Smooth muscle cell (in vitro differentiated cells): ENCODE data around the gene ABCA9. TPM values are rescaled to one million over a fixed set of nuclear protein-coding genes. Genes with fewer than 3 reads are reported as not detected.

Source experiments
- DNase-seq: peaks from one replicate; lab custom pipeline; 2025; ENCODE audit not compliant: unreplicated experiment; lab: John Stamatoyannopoulos, UW
- H2AFZ ChIP-seq: fragments of 200-600 bp; sonication (generic); 2 replicates; pipeline ENCODE4 v1.6.0; 2016; ENCODE audit warnings: antibody characterized with exemption, low read depth, mild to moderate bottlenecking
- H3F3A ChIP-seq: fragments of 200-600 bp; sonication (generic); 2 replicates; pipeline ENCODE4 v1.6.0; 2017; ENCODE audit warnings: antibody characterized with exemption, low read depth
- H3K27ac ChIP-seq: fragments of 200-600 bp; sonication (generic); 2 replicates; pipeline ENCODE4 v1.5.1; 2016; ENCODE audit warnings: low read depth, mild to moderate bottlenecking
- H3K27me3 ChIP-seq: fragments of 200-600 bp; sonication (generic); 2 replicates; pipeline ENCODE4 v1.6.1; 2016; ENCODE audit warnings: low read depth, mild to moderate bottlenecking
- H3K36me3 ChIP-seq: fragments of 200-600 bp; sonication (generic); 2 replicates; pipeline ENCODE4 v1.5.1; 2016; ENCODE audit warnings: low read depth
- H3K4me1 ChIP-seq: fragments of 200-600 bp; sonication (generic); 2 replicates; pipeline ENCODE4 v1.5.1; 2016; ENCODE audit warnings: low read depth
- H3K4me2 ChIP-seq: fragments of 200-600 bp; sonication (generic); 2 replicates; pipeline ENCODE4 v1.6.0; 2016; ENCODE audit warnings: mild to moderate bottlenecking
- H3K4me3 ChIP-seq: fragments of 200-600 bp; sonication (generic); 2 replicates; pipeline ENCODE4 v1.5.1; 2016; ENCODE audit warnings: mild to moderate bottlenecking
- H3K79me2 ChIP-seq: fragments of 200-600 bp; sonication (generic); 2 replicates; pipeline ENCODE4 v1.6.0; 2016; ENCODE audit warnings: low read depth, mild to moderate bottlenecking
- H3K9ac ChIP-seq: fragments of 200-600 bp; sonication (generic); 2 replicates; pipeline ENCODE4 v1.6.0; 2016; ENCODE audit warnings: low read depth
- H3K9me3 ChIP-seq: fragments of 200-600 bp; sonication (generic); replicated peaks from 2 replicates; pipeline ENCODE4 v1.5.1; 2016; ENCODE audit warnings: low read depth
- H4K20me1 ChIP-seq: fragments of 200-600 bp; sonication (generic); 2 replicates; pipeline ENCODE4 v1.6.0; 2016; ENCODE audit warnings: low read depth
- WGBS: methylation state at CpG from one replicate; pipeline ENCODE4 v1.1.7; 2016; ENCODE audit warnings: low lambda C conversion rate; 5-methylcytosine and 5-hydroxymethylcytosine counted together
- polyA plus RNA-seq: library from polyadenylated mRNA; unstranded; fragments of >200 nt; fragmentation: Nextera tagmentation; extraction: Ambion mirVana; gene quantifications from 2 replicates; pipeline ENCODE4 v1.2.1, GENCODE V29; 2016
- total RNA-seq: library from RNA; depleted of rRNA; stranded (reverse); fragments of >200 nt; gene quantifications from 2 replicates; pipeline ENCODE4 v1.2.3, GENCODE V29; 2014
- TF ChIP-seq, protein P1 (sequence below): fragments of 200-600 bp; sonication (generic); IDR thresholded peaks from 2 replicates; pipeline ENCODE4 v1.5.1; 2017; ENCODE audit warnings: borderline replicate concordance, mild to moderate bottlenecking, antibody characterized with exemption; ENCODE audit not compliant: insufficient read depth, poor library complexity, severe bottlenecking

Gene ABCA9
- total and polyA plus RNA-seq, 2 experiments from 2014 or later = not detected

DNA sequence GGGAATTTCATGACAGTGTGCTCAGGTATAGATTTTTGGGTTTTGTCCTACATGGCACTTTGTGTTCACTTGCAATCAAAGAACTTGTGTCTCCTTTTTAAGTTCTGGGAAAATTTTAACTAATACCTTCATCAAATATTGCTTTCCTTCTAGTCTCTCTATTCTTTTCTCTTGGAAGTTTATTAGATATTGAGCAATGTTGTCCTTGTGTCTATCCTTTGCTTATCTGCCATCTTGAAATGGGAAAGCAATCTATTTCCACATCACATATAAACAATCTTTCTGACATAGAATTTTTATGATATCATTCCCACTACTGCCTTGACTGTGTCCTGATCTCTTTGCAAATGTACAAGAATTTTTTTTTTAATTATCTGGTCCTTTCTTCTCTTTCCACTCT lies 4.4 kb upstream of the ABCA9 start:
- no peak for DNase-seq

DNA sequence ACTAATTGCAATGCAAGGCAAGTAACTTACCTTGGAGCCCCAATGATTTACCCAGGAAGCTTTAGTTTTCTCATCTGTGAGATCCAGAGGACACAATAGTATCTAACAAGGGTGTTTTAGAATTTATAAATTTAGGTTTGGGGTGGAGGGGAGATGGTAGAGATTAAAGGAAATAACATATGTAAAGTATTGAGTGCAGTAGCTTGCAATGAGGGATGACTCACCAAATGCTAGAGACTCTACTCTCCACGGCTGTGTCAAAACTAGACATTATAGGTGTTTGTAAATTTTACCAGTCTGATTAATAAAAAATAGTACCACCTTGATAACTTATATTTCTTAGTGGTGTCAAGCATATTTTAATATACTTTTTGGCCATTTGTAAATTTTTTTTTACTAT lies 3.7 kb upstream of the ABCA9 start:
- Histone ChIP-seq H3K36me3 (no peaks in the 10 kb centered on the region), H3K4me2 (no peak overlapping the region), H3K4me3 (no peak overlapping the region), H3K4me1 (no peaks in the 10 kb centered on the region), H3K79me2 (no peaks in the 10 kb centered on the region), H3K9ac (no peak overlapping the region), H3K27ac (no peak overlapping the region), H3K27me3 (no peaks in the 10 kb centered on the region), H3K9me3 (no peaks in the 10 kb centered on the region), H3F3A (no peaks in the 10 kb centered on the region), H4K20me1 (no peaks in the 10 kb centered on the region), H2AFZ (no peak overlapping the region)
- 47% methylated on average over 1 of the region's 1 CpG for WGBS
- TF ChIP-seq, protein P1, sequence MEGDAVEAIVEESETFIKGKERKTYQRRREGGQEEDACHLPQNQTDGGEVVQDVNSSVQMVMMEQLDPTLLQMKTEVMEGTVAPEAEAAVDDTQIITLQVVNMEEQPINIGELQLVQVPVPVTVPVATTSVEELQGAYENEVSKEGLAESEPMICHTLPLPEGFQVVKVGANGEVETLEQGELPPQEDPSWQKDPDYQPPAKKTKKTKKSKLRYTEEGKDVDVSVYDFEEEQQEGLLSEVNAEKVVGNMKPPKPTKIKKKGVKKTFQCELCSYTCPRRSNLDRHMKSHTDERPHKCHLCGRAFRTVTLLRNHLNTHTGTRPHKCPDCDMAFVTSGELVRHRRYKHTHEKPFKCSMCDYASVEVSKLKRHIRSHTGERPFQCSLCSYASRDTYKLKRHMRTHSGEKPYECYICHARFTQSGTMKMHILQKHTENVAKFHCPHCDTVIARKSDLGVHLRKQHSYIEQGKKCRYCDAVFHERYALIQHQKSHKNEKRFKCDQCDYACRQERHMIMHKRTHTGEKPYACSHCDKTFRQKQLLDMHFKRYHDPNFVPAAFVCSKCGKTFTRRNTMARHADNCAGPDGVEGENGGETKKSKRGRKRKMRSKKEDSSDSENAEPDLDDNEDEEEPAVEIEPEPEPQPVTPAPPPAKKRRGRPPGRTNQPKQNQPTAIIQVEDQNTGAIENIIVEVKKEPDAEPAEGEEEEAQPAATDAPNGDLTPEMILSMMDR = no peak
- DNase-seq = no peak

More for the DNA sequence above, 4.4 kb upstream of the ABCA9 start:
- Histone ChIP-seq H3K79me2 (no peaks in the 10 kb centered on the region), H4K20me1 (no peaks in the 10 kb centered on the region), H3K9me3 (no peaks in the 10 kb centered on the region), H3K9ac (no peak overlapping the region), H3K4me2 (no peak overlapping the region), H3K27ac (no peak overlapping the region), H3K4me3 (no peak overlapping the region), H3K36me3 (no peaks in the 10 kb centered on the region), H2AFZ (no peak overlapping the region), H3K4me1 (no peaks in the 10 kb centered on the region), H3F3A (no peaks in the 10 kb centered on the region), H3K27me3 (no peaks in the 10 kb centered on the region)
- TF ChIP-seq, protein P1 = no peak

DNA sequence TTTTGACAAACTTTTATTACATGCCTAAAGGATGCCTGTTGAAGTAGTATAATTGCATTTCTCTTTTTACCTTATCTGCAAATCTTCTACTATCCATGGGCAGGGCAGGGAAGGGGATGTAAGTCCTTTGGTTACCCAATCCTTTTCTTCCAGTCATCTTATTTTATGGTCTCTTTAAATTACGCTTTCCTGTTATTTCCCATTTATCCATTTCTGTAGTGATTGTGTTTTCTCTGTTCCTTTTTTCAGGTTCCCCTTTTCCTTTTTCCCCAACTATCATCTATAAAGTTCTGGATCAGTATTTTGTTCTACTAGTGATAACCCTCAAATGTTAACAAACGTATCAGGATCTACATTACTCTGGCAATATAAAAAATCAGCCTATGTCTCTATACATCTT lies 3.3 kb upstream of the ABCA9 start:
- H3K36me3 ChIP-seq = no peaks in the 10 kb centered on the region
- 93% methylated on average over 2 of the region's 2 CpGs for WGBS
- no peak overlapping the region for H2AFZ ChIP-seq
- H3K4me2 ChIP-seq = no peak overlapping the region
- DNase-seq = no peak
- no peak overlapping the region for H3K4me3 ChIP-seq
- TF ChIP-seq, protein P1 = no peak
- H3K9me3 ChIP-seq = no peaks in the 10 kb centered on the region
- no peaks in the 10 kb centered on the region for H3K27me3 ChIP-seq
- no peaks in the 10 kb centered on the region for H3K4me1 ChIP-seq
- no peaks in the 10 kb centered on the region for H3F3A ChIP-seq
- H3K27ac ChIP-seq = no peak overlapping the region
- H3K9ac ChIP-seq = no peak overlapping the region
- no peaks in the 10 kb centered on the region for H3K79me2 ChIP-seq
- H4K20me1 ChIP-seq = no peaks in the 10 kb centered on the region

DNA sequence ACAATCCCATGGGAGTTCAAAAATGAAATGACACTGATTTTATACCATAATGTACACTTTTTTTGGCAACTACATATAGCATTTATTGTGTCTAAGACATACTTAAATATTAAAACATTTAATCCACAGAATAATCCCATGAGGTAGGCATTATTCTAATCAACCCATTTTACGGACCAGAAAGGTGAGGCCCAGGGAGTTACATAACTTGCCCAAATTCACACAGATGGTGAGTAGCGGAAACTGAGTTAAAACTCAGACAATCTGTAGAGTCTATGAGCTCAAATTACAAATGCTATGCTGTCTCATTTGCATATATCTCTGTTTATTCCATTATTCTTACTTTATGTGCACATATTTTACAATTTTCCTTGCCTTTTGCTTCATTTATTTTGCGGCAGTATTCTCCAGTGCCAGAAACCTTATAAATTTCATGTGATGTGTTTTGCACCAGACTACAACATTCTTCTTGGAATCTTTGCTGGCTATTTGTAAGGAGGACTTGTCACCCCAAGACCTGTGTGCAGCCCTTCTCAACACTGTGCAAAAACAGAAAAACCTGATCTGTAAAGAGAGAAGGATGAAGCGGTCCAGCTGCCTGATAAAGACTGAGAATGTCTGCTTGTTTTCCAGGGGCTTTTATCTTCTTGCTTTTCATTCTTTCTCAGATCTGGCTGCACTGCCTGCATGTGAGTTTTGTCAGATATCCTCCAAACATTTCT lies 2.3 kb upstream of the ABCA9 start:
- TF ChIP-seq, protein P1 = no peak
- H3K79me2 ChIP-seq = no peaks in the 10 kb centered on the region
- no peaks in the 10 kb centered on the region for H3F3A ChIP-seq
- no peak for DNase-seq
- H4K20me1 ChIP-seq = no peaks in the 10 kb centered on the region
- no peaks in the 10 kb centered on the region for H3K4me1 ChIP-seq
- H3K4me3 ChIP-seq = no peak overlapping the region
- H3K9ac ChIP-seq = no peak overlapping the region
- H3K27me3 ChIP-seq = no peaks in the 10 kb centered on the region
- no peaks in the 10 kb centered on the region for H3K36me3 ChIP-seq
- no peak overlapping the region for H3K4me2 ChIP-seq
- H2AFZ ChIP-seq = no peak overlapping the region
- H3K27ac ChIP-seq = no peak overlapping the region
- H3K9me3 ChIP-seq = no peaks in the 10 kb centered on the region
- 82% methylated on average over 4 of the region's 4 CpGs for WGBS
